Rectal smooth muscle tissue (tissue), 1 donor: ENCODE results near the gene C9orf50.
A peak's percentile ranks its signal among the peaks of the same experiment; 100 is the strongest.
"Not testable (repeated sequence)": the region's sequence is repeated elsewhere in the genome, so short reads cannot be mapped to it uniquely, and the experiment has no call there.

ENCODE experiments used
- H3K27ac ChIP-seq: one replicate; pipeline ENCODE4 v1.7.0; 2013; ENCODE audit warnings: low read depth, low read length, inconsistent platforms
- H3K27me3 ChIP-seq: one replicate; pipeline ENCODE4 v1.7.0; 2013; ENCODE audit warnings: low read length; ENCODE audit not compliant: control insufficient read depth, insufficient read depth
- H3K36me3 ChIP-seq: one replicate; pipeline ENCODE4 v1.7.0; 2013; ENCODE audit warnings: low read length; ENCODE audit not compliant: control insufficient read depth, insufficient read depth
- H3K4me1 ChIP-seq: one replicate; pipeline ENCODE4 v1.7.0; 2013; ENCODE audit warnings: low read length; ENCODE audit not compliant: control insufficient read depth, insufficient read depth
- H3K4me3 ChIP-seq: one replicate; pipeline ENCODE4 v1.7.0; 2013; ENCODE audit warnings: low read length
- H3K9ac ChIP-seq: one replicate; pipeline ENCODE4 v1.7.0; 2013; ENCODE audit warnings: low read length

Gene C9orf50

DNA sequence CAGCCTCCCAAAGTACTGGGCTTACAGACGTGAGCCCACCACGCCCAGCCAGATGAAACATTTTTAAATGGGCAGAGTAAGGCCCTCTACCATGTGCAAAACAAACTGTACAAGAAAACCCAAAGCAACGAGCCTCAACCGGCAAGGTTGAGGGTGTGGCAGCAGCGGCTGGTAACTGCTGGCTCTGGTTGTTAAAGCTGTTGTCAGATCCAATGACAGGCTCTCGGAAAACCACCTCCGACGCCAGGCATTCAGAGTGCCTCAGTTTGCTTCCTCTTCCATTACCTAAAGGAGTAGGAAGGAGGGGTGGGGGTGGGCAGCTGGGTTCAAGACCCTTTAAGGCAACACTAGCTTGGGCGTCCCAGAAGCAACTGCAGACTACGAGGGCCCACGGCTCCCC lies 23.5 kb upstream of the C9orf50 start:
- peaks cover 14% of the 10 kb centered on the region for H3K4me1 ChIP-seq
- no peak overlapping the region for H3K4me3 ChIP-seq

DNA sequence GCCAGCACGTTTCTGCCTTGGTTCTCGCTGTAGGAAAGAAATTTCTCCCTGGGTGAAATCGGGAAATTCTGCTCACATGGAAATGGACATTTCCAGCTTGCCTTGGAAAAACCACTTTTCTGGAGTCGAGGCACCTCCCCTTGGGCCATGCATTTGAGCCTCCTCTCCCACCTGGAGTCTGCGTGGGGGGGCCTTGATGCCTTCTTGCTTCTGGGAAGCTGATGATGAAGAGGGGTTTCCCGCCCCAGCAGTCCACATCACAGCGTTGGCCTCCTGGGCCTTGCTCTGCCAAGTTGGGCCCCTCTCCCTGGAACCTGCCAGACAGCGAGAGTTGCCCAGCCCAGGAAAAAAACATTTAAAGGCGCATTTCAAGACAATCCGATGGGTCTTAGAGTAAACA lies 22.8 kb upstream of the C9orf50 start:
- Histone ChIP-seq H3K27ac (no peak overlapping the region), H3K4me1 (peaks cover 14% of the 10 kb centered on the region), H3K9ac (no peak overlapping the region), H3K4me3 (no peak overlapping the region), H3K36me3 (peaks cover under 1% of the 10 kb centered on the region), H3K27me3 (no peaks in the 10 kb centered on the region)

More for the DNA sequence above, 23.5 kb upstream of the C9orf50 start:
- Histone ChIP-seq H3K36me3 (no peaks in the 10 kb centered on the region), H3K27ac (no peak overlapping the region), H3K9ac (no peak overlapping the region), H3K27me3 (no peaks in the 10 kb centered on the region)

DNA sequence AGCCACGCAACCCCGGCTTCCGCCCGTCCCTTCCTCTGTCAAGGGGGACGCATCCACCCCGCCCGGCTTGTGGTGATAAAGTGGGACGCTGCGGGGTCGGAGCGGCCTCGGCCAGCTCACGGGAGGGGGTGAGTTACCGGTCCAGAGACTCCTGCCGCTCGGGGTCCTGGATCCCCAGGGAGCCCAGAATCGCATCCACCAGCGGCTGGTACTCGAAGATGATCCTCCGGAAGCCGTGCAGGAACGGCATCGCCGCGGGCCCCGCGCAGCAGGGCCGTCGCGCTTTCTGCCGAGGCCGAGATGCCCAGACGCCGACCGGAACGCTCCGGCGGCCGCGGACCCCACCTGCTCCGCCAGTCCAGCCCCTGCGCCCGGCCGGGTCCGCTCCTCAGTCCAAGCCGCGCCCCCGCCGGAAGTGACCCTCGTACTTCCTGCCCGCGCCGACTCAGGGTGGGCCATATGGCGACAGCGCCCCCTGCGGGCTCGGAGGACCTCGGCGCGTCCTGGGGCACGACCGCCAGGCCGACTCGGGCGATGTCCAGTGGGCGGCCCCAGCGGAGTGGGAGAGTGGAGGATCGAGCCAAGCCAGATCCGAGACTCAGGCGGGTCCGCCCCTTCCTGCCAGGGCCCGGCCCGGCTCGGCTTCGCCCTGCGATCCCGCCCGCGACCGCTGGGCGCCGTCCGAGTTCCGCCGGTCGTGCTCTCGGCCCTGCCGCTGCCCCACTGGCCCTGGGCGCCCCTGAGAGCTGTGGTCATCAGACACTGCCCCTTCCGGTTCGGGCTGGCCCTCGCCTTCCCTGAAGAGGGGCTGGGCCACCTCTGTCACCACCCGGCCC lies 21.1 kb upstream of the C9orf50 start, which contains the start of gene ASB6:
Gene ASB6, minus strand, starts transcription at position 402 of the 836 bp plus-strand sequence. Its CDS starts 152 bp downstream, at position 250.
- Histone ChIP-seq H3K9ac (peak within 1 kb of the TSS; percentile 67), H3K36me3 (peaks cover 11% of the 10 kb centered on the region)

DNA sequence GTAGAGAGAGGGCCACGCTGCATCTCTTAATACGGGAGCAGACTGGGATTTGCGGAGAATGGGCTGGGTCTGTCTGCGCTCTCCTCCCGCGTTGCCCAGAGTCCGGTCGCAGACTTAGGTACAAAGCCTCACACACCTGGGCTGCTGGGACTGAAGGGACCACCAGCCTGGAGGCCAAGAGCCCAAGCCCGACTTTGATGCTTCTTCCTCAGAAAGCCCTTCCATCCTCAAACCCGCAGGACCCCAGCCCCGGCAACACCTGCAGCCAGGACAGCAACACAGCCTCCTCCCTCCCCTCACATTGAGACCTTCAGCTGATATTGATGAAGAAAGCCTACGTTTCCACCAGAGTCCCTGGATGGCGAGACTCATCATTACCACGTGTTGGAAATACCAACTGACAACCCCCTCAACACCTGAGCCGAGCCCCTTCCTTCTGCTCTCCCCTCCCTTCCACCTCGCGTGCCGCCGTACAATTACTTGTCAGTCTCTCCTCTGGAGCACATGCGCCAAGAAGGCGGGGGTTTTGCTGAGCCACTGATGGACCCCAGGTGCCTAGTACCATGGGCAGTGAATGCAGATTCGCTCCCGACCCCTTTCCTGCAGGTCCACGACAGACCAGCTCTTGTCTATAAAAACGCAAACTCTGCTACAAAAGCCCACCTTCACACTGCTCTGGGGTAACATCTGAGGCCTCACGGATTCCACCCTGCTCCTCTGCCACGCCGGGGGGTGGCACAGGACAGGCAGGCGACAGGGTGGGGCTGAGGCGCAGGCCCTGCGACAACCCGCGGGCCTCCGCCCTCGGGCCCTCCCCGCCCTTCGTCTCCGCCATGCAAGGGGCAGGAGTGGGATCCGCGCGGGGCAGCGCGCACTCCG lies 20.2 kb upstream of the C9orf50 start:
- peak overlapping the region; percentile 45 for H3K9ac ChIP-seq
- H3K27ac ChIP-seq, result peak overlapping the region; percentile 95
- peaks cover 14% of the 10 kb centered on the region for H3K4me1 ChIP-seq
- H3K27me3 ChIP-seq, result no peaks in the 10 kb centered on the region
- H3K4me3 ChIP-seq, result peak overlapping the region; percentile 94
- peaks cover 11% of the 10 kb centered on the region for H3K36me3 ChIP-seq

More for the DNA sequence above, 21.1 kb upstream of the C9orf50 start, which contains the start of gene ASB6:
- H3K4me3 ChIP-seq, result peak within 1 kb of the TSS; percentile 94
- H3K4me1 ChIP-seq, result peaks cover 14% of the 10 kb centered on the region
- H3K27ac ChIP-seq, result peak within 1 kb of the TSS; percentile 95
- H3K27me3 ChIP-seq, result no peaks in the 10 kb centered on the region

DNA sequence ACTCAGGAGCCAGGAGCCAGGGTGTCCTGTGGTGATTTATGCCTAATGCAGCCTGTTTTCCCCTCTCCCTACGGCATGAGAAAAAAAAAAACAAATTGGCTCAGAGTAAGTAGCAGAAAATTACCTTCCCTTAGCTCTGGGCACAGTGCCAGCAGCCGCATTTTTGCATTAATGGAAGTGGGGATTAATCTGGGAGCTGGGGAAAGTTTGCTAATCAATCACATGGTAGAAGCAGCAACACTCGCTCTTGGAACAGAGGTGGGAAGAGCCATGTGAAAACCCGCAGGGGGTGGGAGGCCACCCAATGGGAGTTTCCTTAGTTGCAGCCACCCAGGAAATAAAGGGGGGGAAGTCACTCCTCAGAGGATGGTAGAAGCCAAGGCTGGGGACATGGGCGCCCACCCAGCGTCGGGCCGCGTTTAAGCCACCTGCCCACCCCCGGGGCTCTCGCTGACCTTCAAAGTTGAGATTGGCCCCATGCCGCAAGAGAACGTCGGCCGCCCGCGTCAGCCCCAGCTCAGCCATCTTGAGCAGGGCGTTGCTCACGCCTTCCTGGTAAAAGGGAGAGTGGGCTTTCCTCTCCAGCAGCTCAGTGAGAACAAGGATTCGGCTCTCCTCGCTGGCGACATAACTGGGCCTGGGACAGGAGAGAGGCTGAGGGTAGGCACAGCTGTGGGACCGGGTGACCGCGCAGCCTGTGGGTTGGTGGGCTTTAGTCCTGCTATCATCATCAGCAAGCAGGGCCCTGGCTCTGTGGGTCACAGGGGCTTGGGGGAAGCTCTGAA lies 19.4 kb upstream of the C9orf50 start:
- peaks cover 16% of the 10 kb centered on the region for H3K36me3 ChIP-seq
- peaks cover 14% of the 10 kb centered on the region for H3K4me1 ChIP-seq
- H3K4me3 ChIP-seq, result peak overlapping the region; percentile 94
- no peak overlapping the region for H3K9ac ChIP-seq
- no peak overlapping the region for H3K27ac ChIP-seq
- H3K27me3 ChIP-seq, result no peaks in the 10 kb centered on the region

DNA sequence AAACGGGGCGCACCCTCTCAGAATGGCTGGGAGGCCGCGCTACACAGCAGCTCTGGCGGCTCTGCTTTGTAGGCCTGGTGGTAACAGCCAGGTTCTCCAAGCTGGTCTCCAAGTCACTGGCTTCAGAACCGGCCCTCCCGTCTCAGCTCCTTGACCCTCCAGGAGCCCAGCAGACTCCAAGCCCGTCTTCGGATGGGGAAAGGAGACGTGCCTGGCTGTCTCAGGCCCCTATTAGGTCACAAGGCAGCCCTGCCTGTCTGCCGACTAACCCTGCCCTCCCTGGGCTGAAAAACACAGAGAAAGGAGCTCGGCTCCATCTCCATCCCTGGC lies 18.8 kb upstream of the C9orf50 start:
- Histone ChIP-seq H3K27ac (no peak overlapping the region), H3K9ac (no peak overlapping the region), H3K27me3 (no peaks in the 10 kb centered on the region), H3K4me1 (peaks cover 14% of the 10 kb centered on the region), H3K4me3 (no peak overlapping the region), H3K36me3 (peaks cover 21% of the 10 kb centered on the region)

DNA sequence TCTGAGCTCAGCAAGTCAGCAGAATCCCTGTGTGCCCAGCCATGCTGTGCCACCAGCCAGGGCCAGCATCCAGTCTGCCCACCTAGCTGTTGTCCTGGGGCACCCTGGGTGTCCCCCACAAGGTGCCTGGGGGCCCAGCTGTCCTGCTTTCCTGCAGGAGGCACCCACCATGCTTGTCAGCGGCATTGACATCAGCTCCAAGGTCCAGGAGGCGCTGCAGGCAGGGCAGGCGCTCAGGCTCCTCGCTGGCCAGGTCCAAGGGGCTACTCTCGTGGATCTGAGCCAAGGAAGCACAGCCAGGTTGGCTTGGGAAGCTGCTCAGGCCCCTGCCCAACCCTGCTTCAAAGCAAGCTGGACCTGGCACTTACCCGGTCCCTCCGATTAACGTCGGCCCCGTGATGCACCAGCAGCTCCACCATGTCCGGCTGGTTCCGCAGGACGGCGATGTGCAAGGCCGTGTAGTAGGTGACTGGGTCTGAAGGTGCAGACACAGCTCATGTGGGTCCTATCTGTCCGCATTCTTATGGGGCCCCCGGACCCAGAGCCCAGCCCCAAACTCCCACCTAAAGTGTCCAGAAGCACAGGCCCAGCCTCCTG lies 18.2 kb upstream of the C9orf50 start:
- Histone ChIP-seq H3K27ac (no peak overlapping the region), H3K4me3 (no peak overlapping the region), H3K4me1 (peaks cover 14% of the 10 kb centered on the region), H3K27me3 (no peaks in the 10 kb centered on the region), H3K36me3 (peaks cover 24% of the 10 kb centered on the region), H3K9ac (no peak overlapping the region)

DNA sequence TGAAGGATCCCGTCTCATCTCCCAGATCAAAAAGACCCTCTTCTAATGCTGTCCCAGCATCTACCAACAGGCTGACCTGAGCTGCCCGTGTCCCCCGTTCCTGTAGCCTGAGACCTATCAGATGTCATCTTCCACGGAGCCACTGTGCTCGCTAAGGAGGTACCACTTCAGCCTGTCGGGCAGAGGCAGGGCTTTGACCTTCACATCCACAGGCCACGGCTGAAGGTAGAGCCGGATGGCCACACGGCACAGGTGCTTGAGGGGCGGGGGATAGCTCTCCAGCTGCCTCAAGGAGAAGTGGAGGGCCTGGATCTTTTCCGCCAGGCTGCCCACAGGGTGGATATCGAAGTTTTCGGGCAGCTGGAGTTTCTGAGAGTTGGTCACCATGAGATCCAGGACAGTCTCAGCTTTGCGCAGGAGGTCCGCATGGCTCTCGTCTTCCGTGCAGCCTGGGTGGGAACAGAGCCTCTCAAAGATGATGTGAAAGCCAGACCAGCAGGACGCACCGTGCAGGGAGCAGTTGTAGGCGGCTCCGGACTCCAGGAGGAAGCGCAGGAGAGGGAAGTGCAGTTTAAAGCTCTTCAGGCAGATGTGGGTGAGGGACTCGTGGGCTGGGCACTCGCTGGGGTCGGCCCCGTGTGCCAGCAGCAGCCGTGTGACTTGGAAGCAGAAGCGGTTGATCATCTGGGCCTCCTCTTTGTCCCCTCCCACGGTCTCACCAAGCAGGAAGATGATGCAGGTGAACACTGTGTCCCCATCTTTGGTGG lies 17.0 kb upstream of the C9orf50 start:
- Histone ChIP-seq H3K27me3 (no peaks in the 10 kb centered on the region), H3K9ac (no peak overlapping the region), H3K27ac (no peak overlapping the region), H3K4me1 (peaks cover 14% of the 10 kb centered on the region), H3K36me3 (peaks cover 34% of the 10 kb centered on the region), H3K4me3 (no peak overlapping the region)

DNA sequence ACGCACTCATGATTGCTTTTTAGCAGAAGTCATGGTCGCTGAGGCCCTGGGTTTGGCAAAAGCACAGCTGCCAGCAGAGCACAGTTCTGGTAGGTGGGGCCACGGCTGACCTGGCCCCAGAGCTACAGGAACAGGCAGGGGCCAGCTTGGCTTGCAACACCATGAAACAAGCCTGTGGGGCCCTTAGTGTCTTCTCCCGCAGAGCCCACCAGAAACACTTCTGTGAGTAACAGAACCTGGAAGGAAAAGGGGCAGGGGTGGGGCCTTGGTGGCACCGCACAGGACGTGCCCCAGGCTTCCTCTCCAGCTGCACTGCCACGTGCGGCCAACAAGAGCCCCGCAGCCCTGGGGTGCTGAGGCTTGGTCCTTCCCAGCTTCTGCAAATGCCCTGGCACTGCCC lies 16.2 kb upstream of the C9orf50 start:
- Histone ChIP-seq H3K27ac (no peak overlapping the region), H3K4me1 (peaks cover 12% of the 10 kb centered on the region), H3K36me3 (peaks cover 39% of the 10 kb centered on the region), H3K27me3 (no peaks in the 10 kb centered on the region), H3K9ac (no peak overlapping the region), H3K4me3 (no peak overlapping the region)

DNA sequence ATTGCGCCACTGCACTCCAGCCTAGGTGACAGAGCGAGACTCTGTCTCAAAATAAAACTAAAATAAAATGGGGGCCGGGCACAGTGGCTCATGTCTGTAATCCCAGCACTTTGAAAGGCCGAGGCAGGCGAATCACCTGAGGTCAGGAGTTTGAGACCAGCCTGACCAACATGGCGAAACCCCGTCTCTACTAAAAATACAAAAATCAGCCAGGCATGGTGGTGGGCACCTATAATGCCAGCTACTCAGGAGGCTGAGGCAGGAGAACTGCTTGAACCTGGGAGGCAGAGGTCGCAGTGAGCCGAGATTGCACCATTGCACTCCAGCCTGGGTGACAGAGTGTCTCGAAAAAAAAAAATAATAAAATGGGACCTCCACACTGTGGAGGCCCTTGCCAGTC lies 15.4 kb upstream of the C9orf50 start:
- not testable (repeated sequence) for H3K4me3 ChIP-seq, H3K9ac ChIP-seq, H3K27me3 ChIP-seq, H3K27ac ChIP-seq
- peaks cover 11% of the 10 kb centered on the region for H3K4me1 ChIP-seq
- peaks cover 39% of the 10 kb centered on the region for H3K36me3 ChIP-seq
